H1 (cell line): ENCODE data around the gene KIF26B.

Experiments used
- POLR2A ChIP-seq, 2 experiments: IDR thresholded peaks; 1 replicate in 1 of 2; 2 replicates in 1 of 2; pipeline ENCODE4 v1.6.1; 2011; ENCODE audit warnings: low read depth in 2 of 2, low read length in 2 of 2, mild to moderate bottlenecking in 2 of 2; ENCODE audit errors: control extremely low read depth in 1 of 2
- RXRA ChIP-seq: IDR thresholded peaks from 2 replicates; pipeline ENCODE4 v1.6.1; 2011; ENCODE audit warnings: low read depth, mild to moderate bottlenecking, low read length, moderate library complexity; ENCODE audit not compliant: insufficient read depth

- TF ChIP-seq RXRA, result no peak
- TF ChIP-seq POLR2A (IDR thresholded peaks at IDR 0.05; ENCODE audit: control extremely low read depth in 1 of 2, low read depth in 2 of 2, low read length in 2 of 2), result no peak
These were observed 538.5 kb downstream of the KIF26B start for GRCh38 chr1:245693116-245693793.
